Measurements from ENCODE around the gene H3-3A.

DNA sequence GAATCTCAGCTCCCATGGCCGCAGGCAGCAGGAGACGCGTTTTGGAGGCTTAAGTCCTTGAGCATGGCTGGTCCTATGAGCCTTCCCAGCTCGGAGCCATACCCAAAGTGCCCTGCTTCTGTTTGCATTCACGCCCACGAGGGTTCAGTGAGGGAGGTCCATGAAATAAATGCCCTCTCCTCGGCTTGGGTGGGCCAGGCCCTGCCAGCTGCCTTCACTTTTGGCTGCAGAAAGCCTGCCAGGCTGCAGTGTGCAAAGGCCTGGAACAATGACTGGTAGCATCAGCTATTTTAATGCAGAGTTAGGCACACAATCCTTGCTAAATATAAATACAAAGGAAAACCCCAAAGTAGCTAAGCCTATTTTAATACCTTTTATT lies 49.4 kb downstream of the H3-3A start:
- TF ChIP-seq POLR2A (IDR thresholded peaks at IDR 0.05) (no peak), POLR2AphosphoS5 (IDR thresholded peaks at IDR 0.05) (no peak)
- TF ChIP-seq, protein P1, sequence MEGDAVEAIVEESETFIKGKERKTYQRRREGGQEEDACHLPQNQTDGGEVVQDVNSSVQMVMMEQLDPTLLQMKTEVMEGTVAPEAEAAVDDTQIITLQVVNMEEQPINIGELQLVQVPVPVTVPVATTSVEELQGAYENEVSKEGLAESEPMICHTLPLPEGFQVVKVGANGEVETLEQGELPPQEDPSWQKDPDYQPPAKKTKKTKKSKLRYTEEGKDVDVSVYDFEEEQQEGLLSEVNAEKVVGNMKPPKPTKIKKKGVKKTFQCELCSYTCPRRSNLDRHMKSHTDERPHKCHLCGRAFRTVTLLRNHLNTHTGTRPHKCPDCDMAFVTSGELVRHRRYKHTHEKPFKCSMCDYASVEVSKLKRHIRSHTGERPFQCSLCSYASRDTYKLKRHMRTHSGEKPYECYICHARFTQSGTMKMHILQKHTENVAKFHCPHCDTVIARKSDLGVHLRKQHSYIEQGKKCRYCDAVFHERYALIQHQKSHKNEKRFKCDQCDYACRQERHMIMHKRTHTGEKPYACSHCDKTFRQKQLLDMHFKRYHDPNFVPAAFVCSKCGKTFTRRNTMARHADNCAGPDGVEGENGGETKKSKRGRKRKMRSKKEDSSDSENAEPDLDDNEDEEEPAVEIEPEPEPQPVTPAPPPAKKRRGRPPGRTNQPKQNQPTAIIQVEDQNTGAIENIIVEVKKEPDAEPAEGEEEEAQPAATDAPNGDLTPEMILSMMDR (IDR thresholded peaks at IDR 0.05 in 8 of 11, conservative IDR thresholded peaks at IDR 0.05 in 3 of 11): no peak

Data from spleen (tissue), 7 donors.